H1 (cell line): ENCODE results near the gene MIOX. TPM values are rescaled to one million over a fixed set of nuclear protein-coding genes. Genes with fewer than 3 reads are reported as not detected.

Source experiments
- CEBPB ChIP-seq: IDR thresholded peaks from 2 replicates; pipeline ENCODE4 v1.6.1; 2012; ENCODE audit warnings: low read depth, low read length
- CTBP2 ChIP-seq: IDR thresholded peaks from 2 replicates; pipeline ENCODE4 v1.7.0; 2011; ENCODE audit warnings: borderline replicate concordance, mild to moderate bottlenecking, moderate library complexity, mixed read lengths, low read length; ENCODE audit not compliant: insufficient read depth, insufficient read length
- SAP30 ChIP-seq: fragments of 300-600 bp; sonication (generic); IDR thresholded peaks from 2 replicates; pipeline ENCODE4 v1.7.1; 2012; ENCODE audit warnings: low read length, moderate library complexity, mild to moderate bottlenecking, inconsistent platforms; ENCODE audit not compliant: insufficient read depth, insufficient replicate concordance
- TCF12 ChIP-seq: IDR thresholded peaks from 2 replicates; pipeline ENCODE4 v1.6.1; 2011; ENCODE audit warnings: low read depth, mild to moderate bottlenecking, low read length
- polyA plus RNA-seq, 7 experiments: library from polyadenylated mRNA; depleted of rRNA in 3 of 7; stranded (reverse) in 5 of 7; unstranded in 2 of 7; fragments of >200 nt in 5 of 7; fragments of 200-250 nt in 2 of 7; gene quantifications; 1 replicate in 5 of 7; 2 replicates in 1 of 7; 4 replicates in 1 of 7; pipeline versions ENCODE4 v1.2.1 to v1.2.3, GENCODE V29; 2011 to 2013; ENCODE audit warnings: missing spikeins in 2 of 7, mixed read lengths in 2 of 7
- total RNA-seq: library from RNA; stranded (reverse); fragmentation: NEBNext Ultra II Directional; extraction: Animal tissue kit (Norgen Biotek cat#: 25700); gene quantifications from 2 replicates; pipeline ENCODE4 v1.2.1, GENCODE V29; 2021
- TF ChIP-seq, protein P1 (sequence below): IDR thresholded peaks from 2 replicates; pipeline ENCODE4 v1.6.1; 2012; ENCODE audit warnings: low read length, inconsistent platforms

The MIOX gene
- total and polyA plus RNA-seq, 2 of the 8 experiments (the other 6 are each of a cell fraction or from before 2014, with no cell fraction given): 0.30 to 0.32 TPM

DNA sequence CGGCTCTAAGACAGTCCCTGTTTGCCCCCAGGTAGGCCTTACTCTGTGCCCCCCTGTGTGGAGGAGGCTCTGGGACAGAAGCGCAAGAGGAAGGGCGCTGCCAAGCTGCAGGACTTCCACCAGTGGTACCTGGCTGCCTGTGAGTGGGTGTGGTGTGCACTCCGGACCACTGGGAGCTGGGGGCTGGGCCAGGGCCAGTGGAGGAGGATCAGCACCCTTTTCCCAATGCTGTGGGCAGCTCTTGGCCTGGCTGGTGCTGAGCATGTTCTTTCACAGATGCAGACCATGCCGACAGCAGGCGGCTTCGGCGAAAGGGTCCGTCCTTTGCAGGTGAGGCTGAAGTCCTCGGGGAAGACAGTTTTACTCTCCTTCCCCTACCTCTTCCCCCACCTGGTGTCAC is 35.1 kb downstream of the MIOX start (continued):
- TF ChIP-seq, protein P1, sequence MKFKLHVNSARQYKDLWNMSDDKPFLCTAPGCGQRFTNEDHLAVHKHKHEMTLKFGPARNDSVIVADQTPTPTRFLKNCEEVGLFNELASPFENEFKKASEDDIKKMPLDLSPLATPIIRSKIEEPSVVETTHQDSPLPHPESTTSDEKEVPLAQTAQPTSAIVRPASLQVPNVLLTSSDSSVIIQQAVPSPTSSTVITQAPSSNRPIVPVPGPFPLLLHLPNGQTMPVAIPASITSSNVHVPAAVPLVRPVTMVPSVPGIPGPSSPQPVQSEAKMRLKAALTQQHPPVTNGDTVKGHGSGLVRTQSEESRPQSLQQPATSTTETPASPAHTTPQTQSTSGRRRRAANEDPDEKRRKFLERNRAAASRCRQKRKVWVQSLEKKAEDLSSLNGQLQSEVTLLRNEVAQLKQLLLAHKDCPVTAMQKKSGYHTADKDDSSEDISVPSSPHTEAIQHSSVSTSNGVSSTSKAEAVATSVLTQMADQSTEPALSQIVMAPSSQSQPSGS: no peak
- no peak for TF ChIP-seq CTBP2
- TF ChIP-seq CEBPB: no peak
- no peak for TF ChIP-seq TCF12
- TF ChIP-seq SAP30: no peak
